Bronchial smooth muscle cell (primary cell): ENCODE results near the gene MORC2. TPM values are rescaled to one million over a fixed set of nuclear protein-coding genes. Genes with fewer than 3 reads are reported as not detected.

Experiments used
- total RNA-seq: library from RNA; depleted of rRNA; stranded (reverse); fragments of >200 nt; gene quantifications from 2 replicates; pipeline ENCODE4 v1.2.1, GENCODE V29; 2014

Gene MORC2
- total RNA-seq = 12.8 and 13.1 TPM in 2 replicates

GRCh38 chr22:30968015-30968923, at the start of gene MORC2:
Gene MORC2 (minus strand): TSS chr22:30968774. CDS start chr22:30967889, 885 bp downstream.

DNA sequence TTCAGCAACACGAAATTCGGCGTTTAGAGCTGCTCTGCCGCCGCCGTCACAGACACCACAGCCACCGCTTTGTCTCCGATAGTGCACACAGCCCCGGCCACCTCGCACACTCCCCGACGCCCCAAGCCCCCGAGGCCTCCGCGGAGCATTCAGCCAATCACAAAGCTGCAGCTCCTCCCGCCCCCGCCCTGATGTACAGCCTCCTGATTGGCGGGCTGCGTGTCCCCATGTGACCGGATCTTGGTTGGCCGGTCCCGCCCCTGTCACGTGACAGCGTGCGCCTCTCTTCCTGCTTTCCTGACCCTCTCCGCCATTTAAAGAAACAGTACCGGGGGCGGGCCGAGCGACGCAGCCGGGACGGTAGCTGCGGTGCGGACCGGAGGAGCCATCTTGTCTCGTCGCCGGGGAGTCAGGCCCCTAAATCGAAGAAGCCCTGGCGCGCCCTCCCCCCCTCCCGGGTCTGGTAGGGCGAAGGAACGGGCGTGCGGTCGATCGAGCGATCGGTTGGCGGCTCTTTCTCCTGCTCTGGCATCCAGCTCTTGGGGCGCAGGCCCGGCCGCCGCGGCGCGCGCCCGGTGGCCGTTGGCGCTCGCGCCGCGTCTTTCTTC, 454 bp upstream of the MORC2 start, which contains the start of gene TUG1:
Gene TUG1 (plus strand): TSS at position 342 of the 608 bp plus-strand sequence.

Other genes starting within 250 kb of the MORC2 start
- gene TUG1, start 491 bp upstream of the MORC2 start, total RNA-seq = 17.3 and 24.1 TPM in 2 replicates
- 59.1 and 99.7 TPM in 2 replicates for gene SMTN, start 112.5 kb upstream of the MORC2 start, total RNA-seq
- gene SELENOM, start 138.8 kb upstream of the MORC2 start, total RNA-seq = 62.4 and 83.5 TPM in 2 replicates
- gene INPP5J, start 154.2 kb upstream of the MORC2 start, total RNA-seq = 0.16 and 0.17 TPM in 2 replicates
- gene PLA2G3, start 171.7 kb upstream of the MORC2 start, total RNA-seq = 0.16 TPM in 1 of 2 replicates, not detected in the other
- gene RNF185, start 191.4 kb upstream of the MORC2 start, total RNA-seq = 24.3 and 26.2 TPM in 2 replicates
- gene LIMK2, start 243.5 kb upstream of the MORC2 start, total RNA-seq = 16.9 and 21.3 TPM in 2 replicates